Muscle layer of duodenum (tissue), 2 donors: ENCODE results near the gene CHST2.

Experiments used
- H3K27ac ChIP-seq: one replicate; pipeline ENCODE4 v1.7.0; 2013; ENCODE audit warnings: mild to moderate bottlenecking, low read length
- H3K27me3 ChIP-seq: one replicate; pipeline ENCODE4 v1.7.0; 2013; ENCODE audit warnings: low read depth, mild to moderate bottlenecking, control low read depth, low read length
- H3K36me3 ChIP-seq, 2 donors: one replicate each; pipeline ENCODE4 v1.7.0; 2013; ENCODE audit warnings: low read length in 2 of 2, control low read depth in 1 of 2, mild to moderate bottlenecking in 1 of 2; ENCODE audit not compliant: insufficient read depth in 2 of 2, control insufficient read depth in 1 of 2
- H3K4me1 ChIP-seq, 2 donors: one replicate each; pipeline ENCODE4 v1.7.0; 2013; ENCODE audit warnings: low read length in 2 of 2, mild to moderate bottlenecking in 2 of 2, control low read depth in 1 of 2, moderate library complexity in 1 of 2; ENCODE audit not compliant: insufficient read depth in 2 of 2, control insufficient read depth in 1 of 2
- H3K4me3 ChIP-seq, 2 donors: one replicate each; pipeline ENCODE4 v1.7.0; 2013; ENCODE audit warnings: low read length in 2 of 2, low read depth in 1 of 2, mild to moderate bottlenecking in 1 of 2
- H3K9me3 ChIP-seq, 2 donors: one replicate each; pipeline ENCODE4 v1.7.0; 2013; ENCODE audit warnings: low read length in 2 of 2, control low read depth in 1 of 2, mild to moderate bottlenecking in 1 of 2; ENCODE audit not compliant: control insufficient read depth in 1 of 2
- donor health status: healthy.

CHST2 gene

GRCh38 chr3:143083781-143084180 lies 35.8 kb upstream of the CHST2 start:
- H3K36me3 ChIP-seq: no peaks in the 10 kb centered on the region
- no peak overlapping the region for H3K27ac ChIP-seq
- H3K9me3 ChIP-seq: no peaks in the 10 kb centered on the region
- no peak overlapping the region for H3K4me3 ChIP-seq
- no peaks in the 10 kb centered on the region for H3K27me3 ChIP-seq
- H3K4me1 ChIP-seq: no peaks in the 10 kb centered on the region

GRCh38 chr3:143084856-143085731 lies 34.5 kb upstream of the CHST2 start:
- H3K27ac ChIP-seq: no peak overlapping the region
- no peaks in the 10 kb centered on the region for H3K4me1 ChIP-seq
- H3K9me3 ChIP-seq: no peaks in the 10 kb centered on the region
- no peaks in the 10 kb centered on the region for H3K36me3 ChIP-seq
- H3K27me3 ChIP-seq: no peaks in the 10 kb centered on the region
- H3K4me3 ChIP-seq: no peak overlapping the region

- no peak overlapping the region for H3K4me3 ChIP-seq
- no peaks in the 10 kb centered on the region for H3K36me3 ChIP-seq
- no peak overlapping the region for H3K27ac ChIP-seq
- no peaks in the 10 kb centered on the region for H3K9me3 ChIP-seq
- H3K27me3 ChIP-seq: no peaks in the 10 kb centered on the region
- no peaks in the 10 kb centered on the region for H3K4me1 ChIP-seq
Measured at GRCh38 chr3:143088835-143089234, 30.7 kb upstream of the CHST2 start.

- Histone ChIP-seq H3K4me3 (no peak overlapping the region), H3K4me1 (no peaks in the 10 kb centered on the region), H3K27ac (no peak overlapping the region), H3K27me3 (no peaks in the 10 kb centered on the region), H3K9me3 (no peaks in the 10 kb centered on the region), H3K36me3 (no peaks in the 10 kb centered on the region)
Measured at GRCh38 chr3:143089965-143090364, 29.6 kb upstream of the CHST2 start.

- Histone ChIP-seq H3K36me3 (no peaks in the 10 kb centered on the region), H3K4me1 (no peaks in the 10 kb centered on the region), H3K4me3 (no peak overlapping the region), H3K27me3 (no peaks in the 10 kb centered on the region), H3K9me3 (no peaks in the 10 kb centered on the region), H3K27ac (no peak overlapping the region)
Measured at GRCh38 chr3:143090486-143090885, 29.1 kb upstream of the CHST2 start.

- Histone ChIP-seq H3K4me3 (no peak overlapping the region), H3K4me1 (no peaks in the 10 kb centered on the region), H3K9me3 (no peaks in the 10 kb centered on the region), H3K36me3 (no peaks in the 10 kb centered on the region), H3K27ac (no peak overlapping the region), H3K27me3 (no peaks in the 10 kb centered on the region)
Measured at GRCh38 chr3:143090976-143091837, 28.4 kb upstream of the CHST2 start.

- Histone ChIP-seq H3K36me3 (no peaks in the 10 kb centered on the region), H3K4me3 (no peak overlapping the region), H3K4me1 (no peaks in the 10 kb centered on the region), H3K9me3 (no peaks in the 10 kb centered on the region), H3K27me3 (no peaks in the 10 kb centered on the region), H3K27ac (no peak overlapping the region)
Measured at GRCh38 chr3:143092191-143092590, 27.4 kb upstream of the CHST2 start.

GRCh38 chr3:143095813-143096212 lies 23.8 kb upstream of the CHST2 start:
- Histone ChIP-seq H3K27me3 (no peaks in the 10 kb centered on the region), H3K9me3 (no peaks in the 10 kb centered on the region), H3K36me3 (no peaks in the 10 kb centered on the region), H3K4me3 (no peak overlapping the region), H3K27ac (no peak overlapping the region), H3K4me1 (no peaks in the 10 kb centered on the region)

- no peaks in the 10 kb centered on the region for H3K36me3 ChIP-seq
- no peaks in the 10 kb centered on the region for H3K9me3 ChIP-seq
- no peaks in the 10 kb centered on the region for H3K4me1 ChIP-seq
- no peak overlapping the region for H3K27ac ChIP-seq
- no peak overlapping the region for H3K4me3 ChIP-seq
- no peaks in the 10 kb centered on the region for H3K27me3 ChIP-seq
Measured at GRCh38 chr3:143098032-143098764, 21.4 kb upstream of the CHST2 start.

GRCh38 chr3:143099210-143099609 lies 20.4 kb upstream of the CHST2 start:
- Histone ChIP-seq H3K4me3 (no peak overlapping the region), H3K27me3 (no peaks in the 10 kb centered on the region), H3K9me3 (peaks cover 0 to 1% of the 10 kb centered on the region in 2 donors), H3K27ac (no peak overlapping the region), H3K4me1 (no peaks in the 10 kb centered on the region), H3K36me3 (no peaks in the 10 kb centered on the region)

GRCh38 chr3:143099690-143100089 lies 19.9 kb upstream of the CHST2 start:
- Histone ChIP-seq H3K36me3 (no peaks in the 10 kb centered on the region), H3K27ac (no peak overlapping the region), H3K27me3 (no peaks in the 10 kb centered on the region)

More at GRCh38 chr3:143099690-143100089, 19.9 kb upstream of the CHST2 start:
- Histone ChIP-seq H3K4me1 (no peaks in the 10 kb centered on the region), H3K4me3 (no peak overlapping the region), H3K9me3 (peaks cover 0 to 6% of the 10 kb centered on the region in 2 donors)
